H1 (cell line): Measurements from ENCODE around the gene AGBL4. TPM values are rescaled to one million over a fixed set of nuclear protein-coding genes. Genes with fewer than 3 reads are reported as not detected.

Source experiments
- CHD2 ChIP-seq: IDR thresholded peaks from 2 replicates; pipeline ENCODE4 v1.6.1; 2012; ENCODE audit warnings: low read length, improper control_type of control experiment
- CHD7 ChIP-seq: fragments of 300-600 bp; sonication (generic); IDR thresholded peaks from 2 replicates; pipeline ENCODE4 v1.7.1; 2012; ENCODE audit warnings: low read length, moderate library complexity, mild to moderate bottlenecking, inconsistent platforms; ENCODE audit not compliant: insufficient replicate concordance
- CTBP2 ChIP-seq: IDR thresholded peaks from 2 replicates; pipeline ENCODE4 v1.7.0; 2011; ENCODE audit warnings: borderline replicate concordance, mild to moderate bottlenecking, moderate library complexity, mixed read lengths, low read length; ENCODE audit not compliant: insufficient read depth, insufficient read length
- EZH2 ChIP-seq: fragments of 200-600 bp; sonication (generic); IDR thresholded peaks from 2 replicates; pipeline ENCODE4 v1.7.1; 2012; ENCODE audit warnings: low read depth, mild to moderate bottlenecking, moderate library complexity, low read length, inconsistent platforms; ENCODE audit not compliant: severe bottlenecking
- POLR2AphosphoS5 ChIP-seq: IDR thresholded peaks from 2 replicates; pipeline ENCODE4 v1.6.1; 2011; ENCODE audit warnings: low read depth, low read length
- SP4 ChIP-seq: IDR thresholded peaks from 2 replicates; pipeline ENCODE4 v1.6.1; 2012; ENCODE audit warnings: low read length, inconsistent platforms
- TCF12 ChIP-seq: IDR thresholded peaks from 2 replicates; pipeline ENCODE4 v1.6.1; 2011; ENCODE audit warnings: low read depth, mild to moderate bottlenecking, low read length
- polyA plus RNA-seq, 7 experiments: library from polyadenylated mRNA; depleted of rRNA in 3 of 7; stranded (reverse) in 5 of 7; unstranded in 2 of 7; fragments of >200 nt in 5 of 7; fragments of 200-250 nt in 2 of 7; gene quantifications; 1 replicate in 5 of 7; 2 replicates in 1 of 7; 4 replicates in 1 of 7; pipeline versions ENCODE4 v1.2.1 to v1.2.3, GENCODE V29; 2011 to 2013; ENCODE audit warnings: missing spikeins in 2 of 7, mixed read lengths in 2 of 7
- total RNA-seq: library from RNA; stranded (reverse); fragmentation: NEBNext Ultra II Directional; extraction: Animal tissue kit (Norgen Biotek cat#: 25700); gene quantifications from 2 replicates; pipeline ENCODE4 v1.2.1, GENCODE V29; 2021

Gene AGBL4
- total and polyA plus RNA-seq, 2 of the 8 experiments (the other 6 are each of a cell fraction or from before 2014, with no cell fraction given) = 0.41 to 0.45 TPM

GRCh38 chr1:49408346-49408745 is 615.4 kb downstream of the AGBL4 start (continued):
- TF ChIP-seq CHD7 = no peak
- no peak for TF ChIP-seq CTBP2
- TF ChIP-seq SP4 = no peak
- no peak for TF ChIP-seq EZH2
- TF ChIP-seq TCF12 = no peak
- no peak for TF ChIP-seq POLR2AphosphoS5
- no peak for TF ChIP-seq CHD2
